Dedifferentiated amniotic fluid mesenchymal stem cell (primary cell): ENCODE measurements around the gene HMHB1.
A peak's percentile ranks its signal among the peaks of the same experiment; 100 is the strongest.
"Not testable (repeated sequence)": the region's sequence is repeated elsewhere in the genome, so short reads cannot be mapped to it uniquely, and the experiment has no call there.

Experiments
- DNase-seq: peaks from one replicate; pipeline ENCODE4 v3.0.0-alpha.2; 2016; ENCODE audit errors: extremely low spot score

HMHB1 gene

GRCh38 chr5:143801252-143801939 lies 10.6 kb upstream of the HMHB1 start:
- DNase-seq: no peak

- DNase-seq: no peak
Observed at GRCh38 chr5:143805861-143806260, 6.1 kb upstream of the HMHB1 start.

GRCh38 chr5:143806579-143806978 lies 5.4 kb upstream of the HMHB1 start:
- DNase-seq: no peak

- DNase-seq: no peak
Observed at GRCh38 chr5:143807401-143807800, 4.6 kb upstream of the HMHB1 start.

GRCh38 chr5:143816370-143816769 lies 4.4 kb downstream of the HMHB1 start:
- not testable (repeated sequence) for DNase-seq

GRCh38 chr5:143819716-143820115 lies 7.8 kb downstream of the HMHB1 start:
- DNase-seq: no peak

GRCh38 chr5:143820451-143820850 lies 8.5 kb downstream of the HMHB1 start:
- no peak for DNase-seq

- DNase-seq: peak; percentile 51
Observed at GRCh38 chr5:143824851-143825720, 13.1 kb downstream of the HMHB1 start.

- no peak for DNase-seq
Observed at GRCh38 chr5:143826951-143827444, 15.0 kb downstream of the HMHB1 start.

GRCh38 chr5:143828710-143829109 lies 16.7 kb downstream of the HMHB1 start:
- DNase-seq: no peak

- DNase-seq: no peak
Observed at GRCh38 chr5:143833177-143833576, 21.2 kb downstream of the HMHB1 start.

GRCh38 chr5:143835251-143835650 lies 23.3 kb downstream of the HMHB1 start:
- no peak for DNase-seq

GRCh38 chr5:143836161-143836725 lies 24.3 kb downstream of the HMHB1 start:
- no peak for DNase-seq

GRCh38 chr5:143837306-143837848 lies 25.4 kb downstream of the HMHB1 start:
- DNase-seq: peak; percentile 35

- no peak for DNase-seq
Observed at GRCh38 chr5:143841446-143841845, 29.5 kb downstream of the HMHB1 start.

- no peak for DNase-seq
Observed at GRCh38 chr5:143842920-143843319, 31.0 kb downstream of the HMHB1 start.

- no peak for DNase-seq
Observed at GRCh38 chr5:143843461-143843860, 31.5 kb downstream of the HMHB1 start.

GRCh38 chr5:143850050-143850683 lies 38.2 kb downstream of the HMHB1 start:
- DNase-seq: no peak

- no peak for DNase-seq
Observed at GRCh38 chr5:143851383-143851782, 39.4 kb downstream of the HMHB1 start.

GRCh38 chr5:143860211-143860610 lies 48.2 kb downstream of the HMHB1 start:
- DNase-seq: no peak

- no peak for DNase-seq
Observed at GRCh38 chr5:143862271-143862670, 50.3 kb downstream of the HMHB1 start.
